ENCODE results near the gene CAPN15.
"Not testable (repeated sequence)": the region's sequence is repeated elsewhere in the genome, so short reads cannot be mapped to it uniquely, and the experiment has no call there.

The CAPN15 gene

DNA sequence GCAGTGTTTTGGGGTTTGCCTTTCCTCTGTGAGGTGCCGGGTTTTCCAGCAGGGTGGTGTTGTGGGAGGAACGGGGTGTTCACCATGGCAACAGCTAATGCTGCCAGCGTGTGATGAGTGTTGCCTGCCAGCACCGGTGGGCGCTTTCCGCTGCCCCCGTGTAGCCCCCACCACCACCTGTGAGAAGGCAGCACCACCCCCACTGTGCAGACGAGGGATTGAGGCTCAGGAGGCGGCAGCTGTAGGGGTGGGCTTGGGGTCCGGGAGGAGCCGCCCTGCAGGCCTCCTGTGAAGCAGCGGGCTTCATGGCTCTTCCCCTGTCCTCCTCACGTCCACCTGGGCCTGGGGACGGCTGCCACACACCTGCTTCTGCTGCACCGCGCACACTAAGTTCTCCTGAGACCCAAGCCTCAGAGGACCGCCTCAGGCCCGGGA, 67.6 kb downstream of the CAPN15 start:
- no peak for DNase-seq

DNA sequence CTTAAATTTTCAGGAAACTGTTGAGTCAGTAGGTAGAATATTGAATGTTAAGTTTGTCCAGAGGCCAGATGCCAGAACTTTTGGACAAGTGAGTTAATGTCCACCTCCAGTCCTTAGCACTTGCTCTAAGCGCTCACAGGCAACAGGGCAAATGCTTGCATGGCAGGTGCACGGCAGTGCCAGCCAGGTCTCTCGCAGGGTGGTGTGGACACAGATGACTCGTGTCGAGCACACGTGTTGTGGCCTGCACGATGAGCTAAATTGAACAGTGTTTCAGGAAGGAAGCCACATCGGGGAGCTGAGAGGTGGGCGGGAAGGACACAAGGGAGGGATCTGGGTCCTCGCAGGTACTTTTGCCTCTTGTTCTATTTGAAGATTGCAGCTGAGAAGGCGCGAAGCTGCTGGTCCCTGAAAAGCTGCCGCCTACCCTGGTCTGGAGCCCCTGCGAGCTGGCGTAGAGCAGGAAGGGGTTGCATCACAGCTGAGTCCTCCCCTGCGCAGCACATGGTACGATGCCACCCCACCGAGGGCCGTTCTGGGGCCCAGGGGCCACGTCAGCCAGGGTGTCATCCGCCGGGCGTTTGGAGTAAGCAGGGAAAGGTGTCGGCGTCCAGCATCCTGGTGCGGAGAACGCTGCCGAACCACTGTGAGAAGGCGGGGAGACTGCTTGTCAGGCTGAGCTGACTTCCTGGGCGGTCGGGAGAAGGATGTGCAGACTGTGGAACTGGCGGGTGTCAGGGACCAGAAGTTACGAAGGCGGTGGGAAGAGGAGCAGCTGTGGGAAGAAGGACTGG, 68.6 kb downstream of the CAPN15 start:
- DNase-seq: no peak

DNA sequence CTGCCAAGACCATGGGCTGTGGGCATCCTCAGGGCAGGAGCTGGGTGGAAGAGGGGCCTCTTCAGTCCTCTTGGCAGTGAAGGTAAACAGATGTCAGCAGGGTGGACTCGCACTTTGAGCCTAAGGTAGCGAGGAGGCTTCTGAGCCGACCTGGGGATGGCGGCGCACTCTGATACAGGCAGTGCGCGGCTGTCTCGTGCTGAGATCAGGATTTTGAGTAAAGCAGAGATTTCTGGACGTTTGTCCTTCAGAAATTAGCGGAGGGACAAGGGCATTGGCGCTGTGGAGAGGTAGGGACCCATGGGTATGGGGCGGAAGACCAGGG, 69.2 kb downstream of the CAPN15 start:
- DNase-seq: no peak

DNA sequence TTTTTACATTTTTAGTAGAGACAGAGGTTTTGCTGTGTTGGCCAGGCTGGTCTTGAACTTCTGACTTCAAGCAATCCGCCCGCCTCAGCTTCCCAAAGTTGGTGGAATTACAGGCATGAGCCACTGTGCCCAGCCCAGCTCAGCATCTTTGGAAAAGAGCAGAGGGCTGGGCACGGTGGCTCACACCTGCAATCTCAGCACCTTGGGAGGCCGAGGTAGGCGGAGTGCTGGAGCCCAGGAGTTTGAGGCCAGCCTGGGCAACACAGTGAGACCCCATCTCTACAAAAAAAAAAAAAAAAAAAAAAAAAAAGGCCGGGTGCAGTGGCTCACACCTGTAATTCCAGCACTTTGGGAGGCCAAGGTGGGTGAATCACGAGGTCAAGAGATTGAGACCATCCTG, 70.1 kb downstream of the CAPN15 start:
- not testable (repeated sequence) for DNase-seq

DNA sequence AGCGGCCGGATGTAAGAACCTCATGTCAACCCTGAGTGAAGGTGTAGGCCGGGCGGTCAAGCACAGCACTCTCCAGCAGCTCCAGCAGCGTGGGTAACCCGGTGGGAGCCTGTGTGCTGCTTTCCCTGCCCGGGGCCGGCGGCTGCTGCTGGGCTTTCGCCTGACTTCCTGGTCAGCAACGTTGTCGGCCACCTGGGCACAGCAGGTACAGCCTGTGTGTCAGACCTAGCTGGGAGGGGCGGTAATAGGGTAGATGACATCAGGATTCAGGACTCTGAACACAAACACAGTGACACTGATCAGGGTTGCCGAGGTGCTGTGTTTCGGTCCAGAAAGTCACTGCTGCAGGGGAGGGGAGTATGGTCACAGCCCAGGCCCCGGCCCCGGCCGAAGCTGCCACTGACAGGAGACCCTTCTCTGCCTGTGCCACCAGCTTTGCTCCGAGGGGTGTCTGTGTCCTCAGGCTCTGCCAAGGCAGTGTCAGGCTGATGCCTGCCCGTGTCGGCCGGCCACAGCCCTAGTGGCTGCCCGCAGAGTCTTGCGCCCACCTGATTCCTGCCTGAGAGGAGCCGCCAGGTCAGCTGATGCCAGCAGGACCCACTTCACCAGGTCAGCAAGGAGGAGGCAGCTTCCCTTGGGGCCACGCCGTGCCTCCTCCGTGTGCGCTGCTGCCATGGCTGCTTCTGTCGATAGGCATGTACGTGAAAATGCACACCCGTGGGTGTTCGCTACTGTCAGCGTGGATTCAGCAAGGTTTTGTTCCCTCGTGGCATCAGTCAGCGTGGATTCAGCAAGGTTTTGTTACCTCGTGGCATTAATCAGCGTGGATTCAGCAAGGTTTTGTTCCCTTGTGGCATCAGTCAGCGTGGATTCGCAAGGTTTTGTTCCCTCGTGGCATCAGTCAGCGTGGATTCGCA, 71.6 kb downstream of the CAPN15 start:
- no peak for DNase-seq

DNA sequence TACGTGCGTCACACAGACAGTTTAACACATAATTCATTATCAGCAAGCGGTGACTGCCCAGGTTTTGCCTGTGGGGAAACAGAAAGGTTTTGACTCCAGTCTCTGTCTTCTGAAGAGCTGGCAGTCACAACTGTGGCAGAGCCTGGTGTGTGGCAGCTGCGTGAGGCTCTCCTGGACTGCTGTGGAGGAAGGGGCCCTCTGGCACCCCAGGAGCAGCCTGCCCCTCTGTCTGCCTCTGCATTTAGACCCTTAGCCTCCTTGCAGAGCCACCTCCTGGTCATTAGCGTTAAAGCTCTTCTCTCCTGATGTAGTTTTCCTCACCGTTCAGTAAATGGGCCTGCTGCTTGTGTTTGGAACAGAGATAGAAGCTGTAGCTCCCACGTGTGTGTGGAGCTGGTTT, 73.3 kb downstream of the CAPN15 start:
- peak; percentile 71 for DNase-seq

DNA sequence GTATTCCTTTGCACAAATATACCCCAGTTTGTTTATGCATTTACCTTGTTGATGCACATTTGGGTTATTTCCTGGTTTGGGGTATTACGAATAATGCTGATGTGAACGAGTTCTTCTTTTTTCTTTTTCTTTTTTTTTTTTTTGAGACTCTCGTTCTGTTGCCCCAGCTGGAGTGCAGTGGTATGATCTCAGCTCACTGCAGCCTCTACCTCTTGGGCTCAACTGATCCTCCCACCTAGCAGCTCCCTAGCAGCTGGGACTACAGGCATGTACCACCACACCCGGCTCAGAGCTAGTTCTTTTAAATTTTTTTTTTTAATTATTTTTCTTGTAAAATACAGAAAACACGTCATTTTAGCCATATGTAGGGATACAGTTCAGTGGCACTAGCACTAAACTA, 76.4 kb downstream of the CAPN15 start:
- no peak for DNase-seq

All from hematopoietic multipotent progenitor cell treated with erythropoietin and hydrocortisone succinate and interleukin-3 and kit ligand, for 6 days (in vitro differentiated cells).